Natural killer cell (primary cell): Measurements from ENCODE around the gene LRRTM2. TPM values are rescaled to one million over a fixed set of nuclear protein-coding genes. Genes with fewer than 3 reads are reported as not detected.

Experiments used
- ATAC-seq, 3 donors: fragments of 150-1000 bp in 2 of 3; fragments of 200-7000 bp in 1 of 3; cut with Tn5 transposase; 1 replicate in 1 of 3; 2 replicates in 2 of 3; pipeline ENCODE4 v1.10.0; 2021; ENCODE audit warnings: mild to moderate bottlenecking in 2 of 3, moderate library complexity in 2 of 3
- DNase-seq, 2 donors: peaks; one replicate each; pipeline versions ENCODE4 v3.0.0 to v3.0.0-alpha.2; 2013 to 2021; ENCODE audit warnings: mixed read lengths in 1 of 2
- H3K27ac ChIP-seq: one replicate; pipeline ENCODE4 v1.5.1; 2013; ENCODE audit warnings: mild to moderate bottlenecking, low read length
- H3K27me3 ChIP-seq: one replicate; pipeline ENCODE4 v1.6.1; 2013; ENCODE audit warnings: low read length; ENCODE audit not compliant: control insufficient read depth, insufficient read depth
- H3K36me3 ChIP-seq: one replicate; pipeline ENCODE4 v1.6.1; 2013; ENCODE audit warnings: low read length; ENCODE audit not compliant: control insufficient read depth, insufficient read depth
- H3K4me1 ChIP-seq: one replicate; pipeline ENCODE4 v1.6.1; 2013; ENCODE audit warnings: low read length; ENCODE audit not compliant: control insufficient read depth, insufficient read depth
- H3K4me3 ChIP-seq: one replicate; pipeline ENCODE4 v1.5.1; 2013; ENCODE audit warnings: low read length
- H3K9me3 ChIP-seq: one replicate; pipeline ENCODE4 v1.6.1; 2013; ENCODE audit warnings: low read length; ENCODE audit not compliant: control insufficient read depth, insufficient read depth
- H3K27ac Mint-ChIP-seq, 2 donors: one replicate each; pipeline ENCODE4 v1.8.0; 2022; ENCODE audit warnings: mild to moderate bottlenecking in 2 of 2, mixed read lengths in 2 of 2, moderate library complexity in 1 of 2
- H3K27me3 Mint-ChIP-seq, 2 donors: one replicate each; pipeline ENCODE4 v1.8.0; 2022; ENCODE audit warnings: low read depth in 2 of 2, mixed read lengths in 2 of 2
- H3K36me3 Mint-ChIP-seq: one replicate; pipeline ENCODE4 v1.8.0; 2022; ENCODE audit warnings: mixed read lengths
- H3K4me1 Mint-ChIP-seq, 2 donors: one replicate each; pipeline ENCODE4 v1.8.0; 2022; ENCODE audit warnings: mixed read lengths in 2 of 2
- H3K4me3 Mint-ChIP-seq: one replicate; pipeline ENCODE4 v1.8.0; 2022; ENCODE audit warnings: mild to moderate bottlenecking, moderate library complexity, mixed read lengths
- H3K9me3 Mint-ChIP-seq, 2 donors: one replicate each; pipeline ENCODE4 v1.8.0; 2022; ENCODE audit warnings: mixed read lengths in 2 of 2
- CTCF ChIP-seq: fragments of 200-600 bp; IDR thresholded peaks from one replicate; pipeline ENCODE4 v1.8.0; 2022; ENCODE audit warnings: antibody characterized with exemption
- WGBS: methylation state at CpG from one replicate; pipeline ENCODE4 v1.1.7; 2013; ENCODE audit warnings: missing lambda C conversion rate; ENCODE audit not compliant: insufficient coverage; 5-methylcytosine and 5-hydroxymethylcytosine counted together
- intact Hi-C: fragments of 100-400 bp; cut with micrococcal nuclease; formaldehyde crosslinking; loops from one replicate; pipeline ENCODE4 v1.14.2; 2022
- total RNA-seq, 4 donors: library from RNA; stranded (reverse); fragments of 120-200 nt in 1 of 4; gene quantifications; one replicate each; pipeline versions ENCODE4 v1.2.3 to v1.2.4, GENCODE V29; 2013 to 2022

The LRRTM2 gene
- total RNA-seq, 3 donors from 2014 or later (not counting 1 experiment from before 2014, with no cell fraction given): 0.07 to 0.43 (median 0.35) TPM

GRCh38 chr5:138898742-138899141 is 23.6 kb upstream of the LRRTM2 start:
- no peak for DNase-seq
- H3K27me3 ChIP-seq: no peaks in the 10 kb centered on the region
- ATAC-seq: no peak
- no peaks in the 10 kb centered on the region for H3K36me3 Mint-ChIP-seq
- no peak for TF ChIP-seq CTCF
- no peak overlapping the region for H3K27ac Mint-ChIP-seq
- no peaks in the 10 kb centered on the region for H3K9me3 ChIP-seq
- intact Hi-C loops: no loop called here
- H3K27me3 Mint-ChIP-seq: no peaks in the 10 kb centered on the region
- H3K36me3 ChIP-seq: no peaks in the 10 kb centered on the region
- no peak overlapping the region for H3K4me3 Mint-ChIP-seq
- no peaks in the 10 kb centered on the region for H3K9me3 Mint-ChIP-seq
- no peak overlapping the region for H3K27ac ChIP-seq
- H3K4me1 ChIP-seq: no peaks in the 10 kb centered on the region
- H3K4me1 Mint-ChIP-seq: peaks cover 0 to 5% of the 10 kb centered on the region in 2 donors
- 100% methylated on average over 2 of the region's 2 CpGs for WGBS
- no peak overlapping the region for H3K4me3 ChIP-seq

- intact Hi-C loops: no loop called here
- H3K4me1 ChIP-seq: no peaks in the 10 kb centered on the region
- H3K27ac ChIP-seq: no peak overlapping the region
- no peak overlapping the region for H3K27ac Mint-ChIP-seq
- ATAC-seq (no peak), DNase-seq (no peak)
- no peaks in the 10 kb centered on the region for H3K27me3 Mint-ChIP-seq
- no peak overlapping the region for H3K4me3 Mint-ChIP-seq
- H3K9me3 Mint-ChIP-seq: no peaks in the 10 kb centered on the region
- 80% methylated on average over 1 of the region's 1 CpG for WGBS
- no peaks in the 10 kb centered on the region for H3K27me3 ChIP-seq
- no peaks in the 10 kb centered on the region for H3K36me3 Mint-ChIP-seq
- no peak for TF ChIP-seq CTCF
- H3K4me3 ChIP-seq: no peak overlapping the region
- no peaks in the 10 kb centered on the region for H3K36me3 ChIP-seq
- no peaks in the 10 kb centered on the region for H3K9me3 ChIP-seq
- H3K4me1 Mint-ChIP-seq: peaks cover 0 to 5% of the 10 kb centered on the region in 2 donors
Measured at GRCh38 chr5:138898299-138898698, 23.2 kb upstream of the LRRTM2 start.

- Mint-ChIP-seq H3K4me1 (peaks cover 0 to 5% of the 10 kb centered on the region in 2 donors), H3K4me3 (no peak overlapping the region), H3K9me3 (peaks cover 0 to 3% of the 10 kb centered on the region in 2 donors), H3K27me3 (no peaks in the 10 kb centered on the region), H3K27ac (no peak overlapping the region), H3K36me3 (peaks cover 4% of the 10 kb centered on the region)
- Histone ChIP-seq H3K27ac (no peak overlapping the region), H3K27me3 (no peaks in the 10 kb centered on the region), H3K9me3 (no peaks in the 10 kb centered on the region), H3K4me1 (no peaks in the 10 kb centered on the region), H3K4me3 (no peak overlapping the region), H3K36me3 (no peaks in the 10 kb centered on the region)
- no CpG with 5 or more reads among the region's 1 CpG for WGBS
- ATAC-seq (no peak), DNase-seq (no peak)
- intact Hi-C loops: no loop called here
- no peak for TF ChIP-seq CTCF
Measured at GRCh38 chr5:138895918-138896317, 20.8 kb upstream of the LRRTM2 start.

- peaks cover 17% of the 10 kb centered on the region for H3K36me3 Mint-ChIP-seq
- DNase-seq: no peak
- no peak for TF ChIP-seq CTCF
- peaks cover 4 to 7% of the 10 kb centered on the region in 2 donors for H3K9me3 Mint-ChIP-seq
- H3K4me1 Mint-ChIP-seq: peaks cover 0 to 5% of the 10 kb centered on the region in 2 donors
- Histone ChIP-seq H3K4me3 (no peak overlapping the region), H3K36me3 (peaks cover 3% of the 10 kb centered on the region), H3K27me3 (no peaks in the 10 kb centered on the region), H3K4me1 (no peaks in the 10 kb centered on the region), H3K27ac (no peak overlapping the region), H3K9me3 (no peaks in the 10 kb centered on the region)
- no peaks in the 10 kb centered on the region for H3K27me3 Mint-ChIP-seq
- no peak overlapping the region for H3K27ac Mint-ChIP-seq
- H3K4me3 Mint-ChIP-seq: no peak overlapping the region
- no peak for ATAC-seq
- intact Hi-C loops: no loop called here
Measured at GRCh38 chr5:138890644-138891043, 15.5 kb upstream of the LRRTM2 start.
